ENCODE data around the gene MGAM2. TPM values are rescaled to one million over a fixed set of nuclear protein-coding genes. Genes with fewer than 3 reads are reported as not detected.

MGAM2 gene
- total and polyA plus RNA-seq, 5 donors = 0.02 to 0.19 (median 0.13) TPM; not detected in 1

Other genes starting within 250 kb of the MGAM2 start
- gene OR9A4, start 195.3 kb upstream of the MGAM2 start, total RNA-seq = under 1 TPM in 1 of 4 donors, not detected in 3; 0.20 TPM
- gene OR9A4, start 195.3 kb upstream of the MGAM2 start, polyA plus RNA-seq = not detected
- under 1 TPM; 0.08 to 0.74 (median 0.25) TPM for gene CLEC5A, start 164.7 kb upstream of the MGAM2 start, total RNA-seq
- gene CLEC5A, start 164.7 kb upstream of the MGAM2 start, polyA plus RNA-seq = 0.27 TPM
- gene TAS2R38, start 137.9 kb upstream of the MGAM2 start, total RNA-seq = not detected
- gene TAS2R38, start 137.9 kb upstream of the MGAM2 start, polyA plus RNA-seq = not detected
- gene MGAM, start 115.8 kb upstream of the MGAM2 start, total RNA-seq = 1 to 10 TPM in 1 of 4 donors, under 1 TPM in 3; 0.37 to 1.3 (median 0.58) TPM
- 0.05 TPM for gene MGAM, start 115.8 kb upstream of the MGAM2 start, polyA plus RNA-seq
- not detected for gene PRSS58, start 146.3 kb downstream of the MGAM2 start, total RNA-seq
- gene PRSS58, start 146.3 kb downstream of the MGAM2 start, polyA plus RNA-seq = not detected